ENCODE measurements around the gene LTA4H.

Gene LTA4H

DNA sequence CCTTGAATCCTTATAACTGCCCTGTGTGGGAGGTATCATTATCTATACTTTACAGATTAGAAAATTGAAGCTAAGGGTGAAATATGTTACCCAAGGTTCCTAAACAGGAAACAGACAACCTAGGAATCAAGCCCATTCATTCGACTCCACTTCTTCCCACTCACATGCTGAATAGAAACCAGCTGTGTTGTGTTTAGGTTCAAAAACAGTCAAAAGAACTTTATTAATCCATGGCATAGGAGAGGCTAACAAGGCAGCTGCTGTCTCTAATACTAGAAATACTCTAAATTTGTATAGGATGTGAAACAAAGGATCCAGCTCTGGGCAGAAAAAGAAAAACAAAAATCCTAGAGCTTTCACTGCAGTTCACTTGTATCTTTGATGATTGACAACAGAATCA, 82.4 kb downstream of the LTA4H start:
- no peak for DNase-seq

- no peak for DNase-seq
Observed at GRCh38 chr12:95951515-95951914, 83.9 kb downstream of the LTA4H start.
